Measurements from ENCODE around the gene MAGI2. TPM values are rescaled to one million over a fixed set of nuclear protein-coding genes. Genes with fewer than 3 reads are reported as not detected.

MAGI2 gene
- total RNA-seq, 2 donors from 2014 or later, result 18.3 to 31.8 TPM

GRCh38 chr7:78542981-78543380 lies 910.5 kb downstream of the MAGI2 start:
- no peaks in the 10 kb centered on the region for H3K9me3 ChIP-seq
- TF ChIP-seq, protein P1, sequence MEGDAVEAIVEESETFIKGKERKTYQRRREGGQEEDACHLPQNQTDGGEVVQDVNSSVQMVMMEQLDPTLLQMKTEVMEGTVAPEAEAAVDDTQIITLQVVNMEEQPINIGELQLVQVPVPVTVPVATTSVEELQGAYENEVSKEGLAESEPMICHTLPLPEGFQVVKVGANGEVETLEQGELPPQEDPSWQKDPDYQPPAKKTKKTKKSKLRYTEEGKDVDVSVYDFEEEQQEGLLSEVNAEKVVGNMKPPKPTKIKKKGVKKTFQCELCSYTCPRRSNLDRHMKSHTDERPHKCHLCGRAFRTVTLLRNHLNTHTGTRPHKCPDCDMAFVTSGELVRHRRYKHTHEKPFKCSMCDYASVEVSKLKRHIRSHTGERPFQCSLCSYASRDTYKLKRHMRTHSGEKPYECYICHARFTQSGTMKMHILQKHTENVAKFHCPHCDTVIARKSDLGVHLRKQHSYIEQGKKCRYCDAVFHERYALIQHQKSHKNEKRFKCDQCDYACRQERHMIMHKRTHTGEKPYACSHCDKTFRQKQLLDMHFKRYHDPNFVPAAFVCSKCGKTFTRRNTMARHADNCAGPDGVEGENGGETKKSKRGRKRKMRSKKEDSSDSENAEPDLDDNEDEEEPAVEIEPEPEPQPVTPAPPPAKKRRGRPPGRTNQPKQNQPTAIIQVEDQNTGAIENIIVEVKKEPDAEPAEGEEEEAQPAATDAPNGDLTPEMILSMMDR (IDR thresholded peaks at IDR 0.05), result no peak
- no peaks in the 10 kb centered on the region for H3K36me3 ChIP-seq
- no peaks in the 10 kb centered on the region for H3K27me3 ChIP-seq (replicated peaks; ENCODE audit: insufficient read depth)
- no peaks in the 10 kb centered on the region for H3K4me1 ChIP-seq (ENCODE audit: control insufficient read depth in 1 of 2, low read depth in 2 of 2)
- no peak overlapping the region for H3K27ac ChIP-seq
- DNase-seq (ENCODE audit: low spot score) (no peak), ATAC-seq (ENCODE audit: insufficient number of reproducible peaks, low FRiP score, low read depth) (no peak)
- H3K4me3 ChIP-seq, result no peak overlapping the region

GRCh38 chr7:78542541-78542940 lies 910.9 kb downstream of the MAGI2 start:
- no peak for ATAC-seq (ENCODE audit: insufficient number of reproducible peaks, low FRiP score, low read depth)
- Histone ChIP-seq H3K4me1 (ENCODE audit: control insufficient read depth in 1 of 2, low read depth in 2 of 2) (no peaks in the 10 kb centered on the region), H3K9me3 (no peaks in the 10 kb centered on the region), H3K27ac (no peak overlapping the region), H3K27me3 (replicated peaks; ENCODE audit: insufficient read depth) (no peaks in the 10 kb centered on the region), H3K4me3 (no peak overlapping the region), H3K36me3 (no peaks in the 10 kb centered on the region)
- DNase-seq (ENCODE audit: low spot score), result no peak
- TF ChIP-seq, protein P1 (IDR thresholded peaks at IDR 0.05), result no peak

DNA sequence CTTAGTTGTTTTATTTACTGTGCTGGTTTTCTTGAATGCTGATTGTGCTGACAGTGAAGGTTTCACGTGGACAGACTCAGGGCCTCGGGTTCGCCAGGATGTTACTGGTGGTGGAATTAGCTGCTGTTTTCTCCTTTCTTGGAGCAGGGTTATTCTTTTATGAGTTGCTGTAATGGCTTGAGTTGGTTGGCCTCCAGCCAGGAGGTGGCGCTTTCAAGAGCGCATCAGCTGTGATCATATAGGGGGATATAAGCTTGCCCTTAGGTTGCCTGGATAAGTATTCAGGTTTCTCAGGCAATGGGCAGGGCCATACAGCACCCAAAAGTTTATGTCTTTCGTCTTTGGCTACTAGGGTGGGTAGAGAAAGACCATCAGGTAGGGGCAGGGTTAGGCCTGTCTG lies 913.6 kb downstream of the MAGI2 start:
- TF ChIP-seq, protein P1 (IDR thresholded peaks at IDR 0.05), result no peak
- Histone ChIP-seq H3K36me3 (no peaks in the 10 kb centered on the region), H3K27me3 (replicated peaks; ENCODE audit: insufficient read depth) (no peaks in the 10 kb centered on the region), H3K4me3 (no peak overlapping the region), H3K4me1 (ENCODE audit: control insufficient read depth in 1 of 2, low read depth in 2 of 2) (no peaks in the 10 kb centered on the region), H3K27ac (no peak overlapping the region), H3K9me3 (no peaks in the 10 kb centered on the region)
- no peak for DNase-seq (ENCODE audit: low spot score)
- ATAC-seq (ENCODE audit: insufficient number of reproducible peaks, low FRiP score, low read depth), result no peak

DNA sequence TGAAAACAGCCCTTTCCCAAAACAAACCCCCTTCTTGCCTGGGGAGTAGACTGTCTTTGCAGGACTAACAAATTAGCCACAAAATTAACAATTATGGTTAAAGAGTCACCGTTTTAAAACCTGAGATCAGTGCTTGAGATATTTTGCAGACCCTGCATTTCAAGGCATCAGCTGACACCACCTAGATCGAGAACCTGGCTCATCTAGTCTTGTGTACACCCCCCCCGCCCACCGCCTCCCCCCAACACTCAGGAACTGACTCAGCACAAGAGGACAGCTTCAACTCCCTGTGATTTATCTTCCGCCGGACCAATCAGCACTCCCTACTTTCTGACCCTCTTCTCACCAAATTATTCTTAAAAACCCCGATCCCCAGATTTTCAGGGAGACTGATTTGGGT lies 917.8 kb downstream of the MAGI2 start:
- ATAC-seq (ENCODE audit: insufficient number of reproducible peaks, low FRiP score, low read depth), result no peak
- Histone ChIP-seq H3K36me3 (no peaks in the 10 kb centered on the region), H3K4me3 (no peak overlapping the region), H3K9me3 (no peaks in the 10 kb centered on the region), H3K4me1 (ENCODE audit: control insufficient read depth in 1 of 2, low read depth in 2 of 2) (no peaks in the 10 kb centered on the region), H3K27me3 (replicated peaks; ENCODE audit: insufficient read depth) (no peaks in the 10 kb centered on the region), H3K27ac (no peak overlapping the region)
- TF ChIP-seq, protein P1 (IDR thresholded peaks at IDR 0.05), result no peak
- DNase-seq (ENCODE audit: low spot score), result no peak

- TF ChIP-seq, protein P1 (IDR thresholded peaks at IDR 0.05), result no peak
- DNase-seq (ENCODE audit: low spot score) (no peak), ATAC-seq (ENCODE audit: insufficient number of reproducible peaks, low FRiP score, low read depth) (no peak)
- Histone ChIP-seq H3K4me1 (ENCODE audit: control insufficient read depth in 1 of 2, low read depth in 2 of 2) (no peaks in the 10 kb centered on the region), H3K36me3 (no peaks in the 10 kb centered on the region), H3K27me3 (replicated peaks; ENCODE audit: insufficient read depth) (no peaks in the 10 kb centered on the region), H3K4me3 (no peak overlapping the region), H3K9me3 (no peaks in the 10 kb centered on the region), H3K27ac (no peak overlapping the region)
Measured at GRCh38 chr7:78530351-78530750, 923.1 kb downstream of the MAGI2 start.
